ENCODE data around the gene SIPA1L3. TPM values are rescaled to one million over a fixed set of nuclear protein-coding genes. Genes with fewer than 3 reads are reported as not detected.

The SIPA1L3 gene
- polyA plus RNA-seq, 1 of the 3 experiments (the other 2 are of a cell fraction) = 11.6 TPM

DNA sequence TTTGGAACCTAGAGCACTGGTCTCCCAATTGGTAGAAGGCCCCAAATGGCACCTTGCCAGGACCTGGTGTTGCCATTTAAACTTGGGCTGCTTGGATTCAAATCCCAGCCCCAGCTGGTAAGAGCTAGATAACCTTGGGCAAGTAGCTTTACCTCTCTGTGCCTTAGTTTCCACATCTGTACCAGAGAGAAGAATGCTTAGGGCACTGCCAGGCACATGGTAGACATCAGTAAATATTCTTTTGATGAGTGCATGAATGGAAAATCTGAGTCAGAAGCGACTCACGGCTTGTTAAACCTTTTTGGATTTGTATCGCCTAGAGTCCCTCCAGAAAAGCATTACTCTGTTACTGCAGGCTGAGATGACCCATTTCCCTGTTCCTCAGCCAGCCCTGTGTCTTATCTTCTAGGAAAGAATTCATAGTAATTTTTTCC is 90.9 kb downstream of the SIPA1L3 start (continued):
- TF ChIP-seq ZBTB33 (IDR thresholded peaks at IDR 0.05; ENCODE audit: borderline replicate concordance, low read depth) = 0 out of 2 replicates have a peak, but pooled peaks have one; percentile 25
- no peak for TF ChIP-seq SMC3 (IDR thresholded peaks at IDR 0.05; ENCODE audit: low read depth, low read length)
- no peak for TF ChIP-seq NRF1 (IDR thresholded peaks at IDR 0.05; ENCODE audit: low read depth, low read length)
- TF ChIP-seq NFIC (IDR thresholded peaks at IDR 0.05; ENCODE audit: borderline replicate concordance) = peak; percentile 70; the same call in 1 of the 2 replicates
- peak; percentile 91 for TF ChIP-seq FOSL2 (IDR thresholded peaks at IDR 0.05; ENCODE audit: borderline replicate concordance, low read depth)
- TF ChIP-seq EP300 (IDR thresholded peaks at IDR 0.05; ENCODE audit: borderline replicate concordance in 1 of 2, low read depth in 1 of 2, low read length in 1 of 2) = peak in 1 of 2 experiments; percentile 85; a peak in 2 of 4 replicates
- no peak for TF ChIP-seq TAF1 (IDR thresholded peaks at IDR 0.05; ENCODE audit: borderline replicate concordance, low read depth, low read length)
- TF ChIP-seq MXI1 (IDR thresholded peaks at IDR 0.05; ENCODE audit: low read depth, low read length) = no peak

- Histone ChIP-seq H3K4me1 (ENCODE audit: control insufficient read depth in 1 of 2, insufficient read depth in 2 of 2, low read depth in 1 of 2, low read length in 1 of 2) (peaks cover 10 to 29% of the 10 kb centered on the region in 2 experiments), H3K4me3 (ENCODE audit: low read depth in 2 of 2, low read length in 1 of 2) (no peak overlapping the region), H3K9ac (peak overlapping the region; percentile 73), H2AFZ (ENCODE audit: low read depth) (0 out of 2 replicates have a peak overlapping the region, but pooled peaks have one; percentile 1), H3K79me2 (ENCODE audit: insufficient read depth) (peaks cover 60% of the 10 kb centered on the region), H4K20me1 (ENCODE audit: insufficient read depth) (no peaks in the 10 kb centered on the region), H3K27me3 (ENCODE audit: insufficient read depth) (no peaks in the 10 kb centered on the region), H3K9me2 (no peaks in the 10 kb centered on the region), H3K4me2 (peak overlapping the region; percentile 59), H3K9me3 (no peaks in the 10 kb centered on the region), H3F3A (replicated peaks; ENCODE audit: insufficient read depth) (peaks cover 58% of the 10 kb centered on the region), H3K27ac (ENCODE audit: low read depth in 2 of 2, low read length in 1 of 2) (peak overlapping the region; percentile 58 to 100; a peak in 3 of 4 replicates), H3K36me3 (replicated peaks in 1 of 2; ENCODE audit: control insufficient read depth in 1 of 2, insufficient read depth in 2 of 2, low read length in 1 of 2) (no peaks in the 10 kb centered on the region)
- no peak for DNase-seq
- POLR2A ChIA-PET = no interaction called here
- WGBS (ENCODE audit: low lambda C conversion rate) = 91% methylated on average over 3 of the region's 3 CpGs
- CTCF ChIA-PET = interaction anchor here (1.9 kb wide), 1 partner anchor 96 kb away, joined by 7 read pairs; no protein-coding TSS in a partner anchor
- no peak for TF ChIP-seq ELF1 (IDR thresholded peaks at IDR 0.05)
- no peak for TF ChIP-seq EZH2phosphoT487 (IDR thresholded peaks at IDR 0.05; ENCODE audit: borderline replicate concordance, low read depth)
- TF ChIP-seq MAX (IDR thresholded peaks at IDR 0.05; ENCODE audit: low read depth) = no peak
- TF ChIP-seq GABPA (IDR thresholded peaks at IDR 0.05; ENCODE audit: low read depth) = no peak
- TF ChIP-seq FOSL2 (IDR thresholded peaks at IDR 0.05; ENCODE audit: borderline replicate concordance, low read depth) = no peak
- no peak for TF ChIP-seq IRF3 (IDR thresholded peaks at IDR 0.05; ENCODE audit: low read depth, low read length)
- TF ChIP-seq RFX5 (IDR thresholded peaks at IDR 0.05; ENCODE audit: low read length) = no peak
Measured at GRCh38 chr19:37998801-37999308, 91.8 kb downstream of the SIPA1L3 start.

All from SK-N-SH (cell line).